Measurements from ENCODE around the gene TBXA2R.

TBXA2R gene

GRCh38 chr19:3605770-3606169 is 905 bp downstream of the TBXA2R start:
- Histone ChIP-seq H3K9me2 (replicated peaks; ENCODE audit: insufficient read depth, low read length) (no peaks in the 10 kb centered on the region), H3K27ac (ENCODE audit: low read depth, low read length) (no peak overlapping the region), H3F3A (ENCODE audit: insufficient read depth) (no peaks in the 10 kb centered on the region), H3K27me3 (ENCODE audit: low read length) (no peaks in the 10 kb centered on the region), H3K9ac (ENCODE audit: low read length) (no peak overlapping the region), H3K4me3 (ENCODE audit: insufficient read depth, low read length, poor library complexity, severe bottlenecking) (no peak overlapping the region), H3K9me3 (ENCODE audit: insufficient read depth, low read length) (no peaks in the 10 kb centered on the region), H4K20me1 (ENCODE audit: low read depth, low read length) (no peaks in the 10 kb centered on the region), H2AFZ (ENCODE audit: low read depth, low read length, severe bottlenecking) (no peak overlapping the region), H3K36me3 (ENCODE audit: low read length) (no peaks in the 10 kb centered on the region), H3K79me2 (ENCODE audit: insufficient read depth, low read length) (no peaks in the 10 kb centered on the region), H3K4me2 (ENCODE audit: low read depth, low read length, poor library complexity, severe bottlenecking) (no peak overlapping the region)
- TF ChIP-seq EZH2phosphoT487 (conservative IDR thresholded peaks at IDR 0.05; ENCODE audit: low read length): no peak
- TF ChIP-seq, protein P1, sequence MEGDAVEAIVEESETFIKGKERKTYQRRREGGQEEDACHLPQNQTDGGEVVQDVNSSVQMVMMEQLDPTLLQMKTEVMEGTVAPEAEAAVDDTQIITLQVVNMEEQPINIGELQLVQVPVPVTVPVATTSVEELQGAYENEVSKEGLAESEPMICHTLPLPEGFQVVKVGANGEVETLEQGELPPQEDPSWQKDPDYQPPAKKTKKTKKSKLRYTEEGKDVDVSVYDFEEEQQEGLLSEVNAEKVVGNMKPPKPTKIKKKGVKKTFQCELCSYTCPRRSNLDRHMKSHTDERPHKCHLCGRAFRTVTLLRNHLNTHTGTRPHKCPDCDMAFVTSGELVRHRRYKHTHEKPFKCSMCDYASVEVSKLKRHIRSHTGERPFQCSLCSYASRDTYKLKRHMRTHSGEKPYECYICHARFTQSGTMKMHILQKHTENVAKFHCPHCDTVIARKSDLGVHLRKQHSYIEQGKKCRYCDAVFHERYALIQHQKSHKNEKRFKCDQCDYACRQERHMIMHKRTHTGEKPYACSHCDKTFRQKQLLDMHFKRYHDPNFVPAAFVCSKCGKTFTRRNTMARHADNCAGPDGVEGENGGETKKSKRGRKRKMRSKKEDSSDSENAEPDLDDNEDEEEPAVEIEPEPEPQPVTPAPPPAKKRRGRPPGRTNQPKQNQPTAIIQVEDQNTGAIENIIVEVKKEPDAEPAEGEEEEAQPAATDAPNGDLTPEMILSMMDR (IDR thresholded peaks at IDR 0.05; ENCODE audit: insufficient read depth, low read length, poor library complexity, severe bottlenecking): no peak

DNA sequence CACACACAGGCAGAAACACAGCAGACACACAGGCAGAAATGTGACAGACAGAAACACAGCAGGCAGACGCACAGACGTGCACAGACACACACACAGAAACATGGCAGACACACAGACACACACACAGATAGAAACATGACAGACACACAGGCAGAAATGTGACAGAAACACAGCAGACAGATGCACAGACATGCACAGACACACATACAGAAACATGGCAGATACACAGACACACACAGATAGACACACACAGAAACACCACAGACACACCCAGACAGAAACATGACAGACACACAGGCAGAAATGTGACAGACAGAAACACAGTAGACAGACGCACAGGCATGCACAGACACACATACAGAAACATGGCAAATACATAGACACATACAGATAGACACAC is 1.3 kb downstream of the TBXA2R start:
- Histone ChIP-seq H3F3A (ENCODE audit: insufficient read depth) (no peaks in the 10 kb centered on the region), H3K27me3 (ENCODE audit: low read length) (no peaks in the 10 kb centered on the region), H3K4me3 (ENCODE audit: insufficient read depth, low read length, poor library complexity, severe bottlenecking) (no peak overlapping the region), H3K4me2 (ENCODE audit: low read depth, low read length, poor library complexity, severe bottlenecking) (no peak overlapping the region), H2AFZ (ENCODE audit: low read depth, low read length, severe bottlenecking) (no peak overlapping the region), H3K27ac (ENCODE audit: low read depth, low read length) (no peak overlapping the region), H3K9me3 (ENCODE audit: insufficient read depth, low read length) (no peaks in the 10 kb centered on the region), H3K9ac (ENCODE audit: low read length) (no peak overlapping the region), H3K9me2 (replicated peaks; ENCODE audit: insufficient read depth, low read length) (no peaks in the 10 kb centered on the region), H4K20me1 (ENCODE audit: low read depth, low read length) (no peaks in the 10 kb centered on the region), H3K36me3 (ENCODE audit: low read length) (no peaks in the 10 kb centered on the region), H3K79me2 (ENCODE audit: insufficient read depth, low read length) (no peaks in the 10 kb centered on the region)
- TF ChIP-seq EZH2phosphoT487 (conservative IDR thresholded peaks at IDR 0.05; ENCODE audit: low read length): no peak
- TF ChIP-seq, protein P1 (IDR thresholded peaks at IDR 0.05; ENCODE audit: insufficient read depth, low read length, poor library complexity, severe bottlenecking): no peak

DNA sequence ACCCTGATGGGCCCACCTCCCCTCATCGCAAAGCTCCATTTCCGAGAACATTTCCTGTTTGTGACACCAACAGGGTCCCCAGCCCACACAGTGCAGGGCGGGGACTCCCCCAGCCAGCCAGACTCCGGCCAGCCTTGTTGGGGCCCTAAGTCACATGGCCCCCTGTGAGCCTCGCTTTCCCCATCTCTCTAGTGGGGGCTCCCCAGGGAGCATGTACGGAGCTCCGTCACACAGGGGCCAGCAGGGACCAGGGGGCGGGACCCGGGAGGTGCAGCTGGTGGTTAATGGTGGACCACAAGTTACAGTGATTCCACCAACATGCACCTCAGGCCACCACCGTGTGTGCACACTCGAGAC is 1.7 kb downstream of the TBXA2R start:
- Histone ChIP-seq H3K79me2 (ENCODE audit: insufficient read depth, low read length) (no peaks in the 10 kb centered on the region), H3K36me3 (ENCODE audit: low read length) (no peaks in the 10 kb centered on the region), H3F3A (ENCODE audit: insufficient read depth) (no peaks in the 10 kb centered on the region), H3K27ac (ENCODE audit: low read depth, low read length) (no peak overlapping the region), H3K9ac (ENCODE audit: low read length) (no peak overlapping the region), H3K9me2 (replicated peaks; ENCODE audit: insufficient read depth, low read length) (no peaks in the 10 kb centered on the region), H2AFZ (ENCODE audit: low read depth, low read length, severe bottlenecking) (no peak overlapping the region), H3K4me3 (ENCODE audit: insufficient read depth, low read length, poor library complexity, severe bottlenecking) (no peak overlapping the region), H3K27me3 (ENCODE audit: low read length) (no peaks in the 10 kb centered on the region), H4K20me1 (ENCODE audit: low read depth, low read length) (no peaks in the 10 kb centered on the region), H3K9me3 (ENCODE audit: insufficient read depth, low read length) (no peaks in the 10 kb centered on the region), H3K4me2 (ENCODE audit: low read depth, low read length, poor library complexity, severe bottlenecking) (no peak overlapping the region)
- no peak for TF ChIP-seq EZH2phosphoT487 (conservative IDR thresholded peaks at IDR 0.05; ENCODE audit: low read length)
- TF ChIP-seq, protein P1 (IDR thresholded peaks at IDR 0.05; ENCODE audit: insufficient read depth, low read length, poor library complexity, severe bottlenecking): no peak

Data from SU-DHL-6 (cell line).